GM19324 (cell line): ENCODE data around the gene RELN.
"Not testable (repeated sequence)": the region's sequence is repeated elsewhere in the genome, so short reads cannot be mapped to it uniquely, and the experiment has no call there.

Source experiments
- ATAC-seq: cut with Tn5 transposase; IDR thresholded peaks from one replicate; pipeline ENCODE4 v1.9.1; 2021; ENCODE audit warnings: mild to moderate bottlenecking, moderate library complexity; ENCODE audit not compliant: unreplicated experiment, low FRiP score

RELN gene

GRCh38 chr7:103538964-103539709 lies 450.3 kb downstream of the RELN start:
- ATAC-seq = no peak

DNA sequence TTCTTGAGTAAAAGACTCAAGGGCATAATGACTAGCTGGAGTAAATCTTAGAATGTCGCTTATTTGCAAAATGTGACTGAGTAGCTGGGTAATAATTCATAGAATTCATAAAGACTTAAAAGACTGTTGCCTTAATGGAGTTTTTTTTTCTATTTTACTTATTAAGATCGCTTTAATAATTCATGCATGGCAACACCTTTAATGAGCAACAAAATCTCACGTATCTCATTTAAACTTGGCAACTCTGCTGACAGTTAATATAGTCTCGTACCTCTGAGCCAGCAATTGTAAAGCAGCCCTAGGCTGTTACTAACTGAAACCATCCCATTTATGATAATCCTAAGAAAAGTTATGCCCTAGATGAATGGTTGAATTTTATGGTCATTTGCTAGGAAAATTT lies 455.7 kb downstream of the RELN start:
- no peak for ATAC-seq

DNA sequence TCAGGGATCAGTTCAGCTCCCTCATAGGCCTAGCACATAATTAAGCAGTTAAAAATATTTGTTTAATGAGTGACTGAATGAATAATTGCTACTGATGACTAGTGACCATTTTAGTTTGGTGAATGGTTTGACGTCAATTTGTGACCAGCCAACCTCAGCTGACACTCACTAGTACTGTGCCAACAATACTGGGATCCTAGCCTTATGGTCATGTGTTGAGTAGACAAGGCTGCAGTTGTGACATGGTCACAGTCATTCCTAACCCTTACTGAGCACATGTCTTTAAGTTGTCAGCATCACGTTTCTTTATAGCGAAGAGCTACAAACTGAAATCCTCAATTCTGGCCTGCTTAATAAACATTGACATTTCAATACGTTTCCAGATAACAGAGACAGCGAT lies 456.5 kb downstream of the RELN start:
- no peak for ATAC-seq

GRCh38 chr7:103528152-103528551 lies 461.3 kb downstream of the RELN start:
- ATAC-seq = no peak

- no peak for ATAC-seq
Measured at GRCh38 chr7:103525937-103526336, 463.5 kb downstream of the RELN start.

DNA sequence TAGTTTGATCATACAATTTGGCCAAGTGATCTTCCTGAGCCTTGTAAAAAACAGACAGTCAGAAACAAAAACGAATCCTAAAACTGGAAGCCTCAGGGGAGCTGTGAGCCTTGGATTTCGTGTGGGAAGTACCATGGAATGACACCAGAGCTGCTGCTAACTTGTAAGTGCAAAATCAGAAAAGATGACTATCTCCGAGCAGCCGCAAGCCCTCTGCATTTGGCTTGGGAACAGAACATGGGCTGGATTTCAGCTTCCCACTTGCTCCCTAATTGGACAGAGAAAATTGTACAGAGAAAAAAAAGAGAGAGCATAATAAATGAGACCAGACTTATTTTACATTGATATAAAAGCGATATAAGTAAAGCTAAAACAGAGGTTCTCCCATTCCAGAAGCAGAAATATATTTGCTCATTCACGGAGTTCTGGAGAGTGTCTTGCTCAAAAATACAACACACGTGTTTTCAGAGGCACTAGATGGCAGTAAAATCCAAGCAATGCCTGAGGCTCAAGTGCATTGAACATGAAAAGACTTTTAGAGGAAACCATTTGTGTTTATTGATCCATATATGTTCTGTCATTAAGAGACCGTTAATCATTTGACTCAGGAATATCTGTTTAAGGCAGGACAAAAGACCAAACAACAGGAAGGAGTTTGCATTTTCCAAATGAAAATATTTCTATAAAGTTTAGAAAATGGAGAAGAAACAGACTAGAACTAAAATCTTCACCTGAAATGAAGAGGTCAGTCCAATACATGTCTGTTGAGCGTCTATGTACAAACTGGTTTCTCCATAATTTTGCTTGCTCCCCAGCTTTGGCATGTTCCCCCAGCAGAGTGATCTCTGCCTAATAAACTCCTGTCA lies 465.2 kb downstream of the RELN start:
- no peak for ATAC-seq

- ATAC-seq = no peak
Measured at GRCh38 chr7:103521937-103522336, 467.5 kb downstream of the RELN start.

DNA sequence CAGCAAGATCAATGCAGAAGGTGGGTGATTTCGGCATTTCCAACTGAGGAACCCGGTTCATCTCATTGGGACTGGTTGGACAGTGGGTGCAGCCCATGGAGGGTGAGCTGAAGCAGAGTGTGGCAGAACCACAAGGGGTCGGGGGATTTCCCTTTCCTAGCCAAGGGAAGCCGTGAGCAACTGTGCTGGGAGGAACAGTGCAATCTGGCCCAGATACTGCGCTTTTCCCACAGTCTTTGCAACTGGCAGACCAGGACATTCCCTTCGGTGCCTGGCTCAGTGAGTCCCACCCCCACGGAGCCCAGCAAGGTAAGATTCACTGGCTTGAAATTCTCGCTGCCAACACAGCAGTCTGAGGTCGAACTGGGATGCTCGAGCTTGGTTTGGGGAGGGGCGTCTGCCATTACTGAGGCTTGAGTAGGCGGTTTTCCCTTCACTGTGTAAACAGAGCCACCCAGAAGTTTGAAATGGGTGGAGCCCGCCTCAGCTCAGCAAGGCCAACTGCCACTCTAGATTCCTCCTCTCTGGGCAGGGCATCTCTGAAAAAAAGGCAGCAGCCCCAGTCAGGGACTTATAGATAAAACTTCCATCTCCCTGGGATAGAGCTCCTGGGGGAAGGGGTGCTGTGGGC lies 484.8 kb downstream of the RELN start:
- no peak for ATAC-seq

- ATAC-seq = no peak
Measured at GRCh38 chr7:103501206-103501605, 488.3 kb downstream of the RELN start.

GRCh38 chr7:103499976-103500375 lies 489.5 kb downstream of the RELN start:
- no peak for ATAC-seq

GRCh38 chr7:103487419-103487818 lies 502.0 kb downstream of the RELN start:
- ATAC-seq = no peak

GRCh38 chr7:103486873-103487272 lies 502.6 kb downstream of the RELN start:
- ATAC-seq = not testable (repeated sequence)

GRCh38 chr7:103480771-103481170 lies 508.7 kb downstream of the RELN start:
- ATAC-seq = no peak

GRCh38 chr7:103474956-103475355 lies 514.5 kb downstream of the RELN start:
- no peak for ATAC-seq

- no peak for ATAC-seq
Measured at GRCh38 chr7:103469095-103469948, 520.1 kb downstream of the RELN start.

GRCh38 chr7:103466814-103467213 lies 522.6 kb downstream of the RELN start:
- no peak for ATAC-seq

DNA sequence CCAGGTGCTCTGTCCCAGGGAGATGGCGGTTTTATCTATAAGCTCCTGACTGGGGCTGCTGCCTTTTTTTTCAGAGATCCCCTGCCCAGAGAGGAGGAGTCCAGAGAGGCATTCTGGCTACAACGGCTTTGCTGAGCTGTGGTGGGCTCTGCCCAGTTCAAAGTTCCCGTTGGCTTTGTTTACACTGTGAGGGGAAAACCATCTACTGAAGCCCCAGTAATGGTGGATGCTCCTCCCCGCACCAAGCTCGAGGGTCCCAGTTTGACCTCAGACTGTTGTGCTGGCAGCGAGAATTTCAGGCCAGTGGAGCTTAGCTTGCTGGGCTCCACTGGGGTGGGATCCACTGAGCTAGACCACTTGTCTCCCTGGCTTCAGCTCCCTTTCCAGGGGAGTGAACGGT lies 527.1 kb downstream of the RELN start:
- ATAC-seq = no peak

DNA sequence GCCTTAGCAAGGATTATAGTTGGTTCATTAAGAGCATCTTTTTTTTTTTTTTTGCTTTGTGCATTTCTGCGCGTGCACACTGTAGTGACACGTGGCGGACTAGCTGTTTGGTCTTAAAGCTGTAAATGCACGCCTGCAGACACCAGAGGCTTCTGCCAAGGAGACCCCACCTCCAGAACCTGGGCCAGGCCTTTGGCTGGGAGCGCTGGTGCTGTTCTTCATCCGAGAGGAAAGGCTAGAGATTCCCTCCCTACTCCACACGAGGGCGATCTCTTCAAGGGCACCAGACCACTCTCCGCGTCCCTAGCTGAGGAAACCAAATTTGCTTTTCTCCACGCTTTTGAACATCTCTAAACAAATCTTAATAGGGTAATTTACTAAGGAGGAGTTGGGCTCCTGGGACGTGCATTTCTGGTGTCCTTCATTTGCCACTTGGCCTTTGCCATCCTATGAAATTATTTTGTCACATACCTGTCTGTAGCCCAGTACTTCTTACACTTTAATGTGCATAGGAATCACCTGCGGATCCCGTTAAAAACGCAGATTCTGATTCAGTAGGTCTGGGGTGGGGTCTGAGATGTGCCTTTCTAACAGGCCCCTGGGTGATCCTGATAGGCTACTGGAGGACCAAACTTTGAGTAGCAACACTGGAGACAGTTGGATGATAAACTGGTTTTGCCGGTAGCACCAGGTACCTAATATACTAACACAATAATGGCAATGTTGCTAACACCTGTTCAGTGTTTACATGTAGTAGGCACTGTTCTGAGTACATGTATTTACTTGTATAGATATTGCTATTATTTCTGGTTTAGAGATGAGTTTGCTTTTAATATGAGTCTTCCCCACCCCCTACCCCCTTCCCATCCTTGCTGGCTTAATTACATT lies 542.1 kb downstream of the RELN start:
- peak; percentile 57 for ATAC-seq

DNA sequence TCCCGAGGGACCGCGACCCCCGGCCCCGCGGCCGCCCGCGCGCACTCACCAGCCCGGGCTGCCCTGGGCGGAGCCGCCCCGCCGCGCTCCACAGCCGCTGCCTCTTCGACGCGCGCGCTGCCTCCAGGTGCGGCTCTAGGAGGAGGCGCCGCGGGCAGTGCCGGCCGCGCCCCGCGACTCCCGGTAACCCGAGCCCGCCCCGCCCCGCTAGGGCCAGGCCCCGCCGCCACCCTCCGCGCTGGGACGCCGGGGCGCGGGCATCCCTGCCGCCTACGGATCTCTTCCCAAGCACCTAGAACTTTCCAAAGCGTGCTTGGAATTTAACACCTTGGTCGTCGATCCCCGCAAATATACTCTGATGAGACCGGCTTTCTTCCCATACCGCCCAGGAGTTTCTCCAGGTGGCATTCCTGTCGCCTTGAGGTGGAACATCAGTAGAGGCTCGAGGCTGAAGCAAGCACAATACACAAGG lies 543.4 kb downstream of the RELN start, which contains the start of gene SLC26A5:
Gene SLC26A5, minus strand, starts transcription at position 159 of the 472 bp plus-strand sequence. CDS start 24,693 bp downstream, outside the sequence.
- ATAC-seq = no peak
